Glutamatergic neuron (in vitro differentiated cells): ENCODE measurements around the gene UBE4B. TPM values are rescaled to one million over a fixed set of nuclear protein-coding genes. Genes with fewer than 3 reads are reported as not detected.

Experiments
- DNase-seq: peaks from one replicate; pipeline ENCODE4 v3.0.0; 2022
- H3K27ac Mint-ChIP-seq: one replicate; pipeline ENCODE4 v1.8.0; 2020; ENCODE audit warnings: mild to moderate bottlenecking, mixed read lengths, inconsistent platforms; ENCODE audit not compliant: unreplicated experiment
- H3K27me3 Mint-ChIP-seq: one replicate; pipeline ENCODE4 v1.8.0; 2020; ENCODE audit warnings: mild to moderate bottlenecking, moderate library complexity, mixed read lengths, inconsistent platforms; ENCODE audit not compliant: unreplicated experiment
- H3K36me3 Mint-ChIP-seq: one replicate; pipeline ENCODE4 v1.8.0; 2020; ENCODE audit warnings: mild to moderate bottlenecking, mixed read lengths, inconsistent platforms; ENCODE audit not compliant: unreplicated experiment
- H3K4me1 Mint-ChIP-seq: one replicate; pipeline ENCODE4 v1.8.0; 2020; ENCODE audit warnings: mild to moderate bottlenecking, low read depth, mixed read lengths, inconsistent platforms; ENCODE audit not compliant: unreplicated experiment
- H3K4me3 Mint-ChIP-seq: one replicate; pipeline ENCODE4 v1.8.0; 2020; ENCODE audit warnings: mild to moderate bottlenecking, mixed read lengths, inconsistent platforms; ENCODE audit not compliant: unreplicated experiment
- H3K9me3 Mint-ChIP-seq: one replicate; pipeline ENCODE4 v1.8.0; 2020; ENCODE audit warnings: mild to moderate bottlenecking, moderate library complexity, mixed read lengths, inconsistent platforms; ENCODE audit not compliant: unreplicated experiment
- total RNA-seq: library from RNA; stranded (reverse); fragmentation: NEBNext Ultra II Directional; extraction: Animal tissue kit (Norgen Biotek cat#: 25700); gene quantifications from one replicate; pipeline ENCODE4 v1.2.1, GENCODE V29; 2021; ENCODE audit not compliant: unreplicated experiment
- TF ChIP-seq, protein P1 (sequence below): fragments of 200-600 bp; sonication (generic); IDR thresholded peaks from one replicate; pipeline ENCODE4 v1.5.0; 2021; ENCODE audit not compliant: partially characterized antibody, unreplicated experiment

The UBE4B gene
- total RNA-seq, 1 donor from 2014 or later, result 94.1 TPM

DNA sequence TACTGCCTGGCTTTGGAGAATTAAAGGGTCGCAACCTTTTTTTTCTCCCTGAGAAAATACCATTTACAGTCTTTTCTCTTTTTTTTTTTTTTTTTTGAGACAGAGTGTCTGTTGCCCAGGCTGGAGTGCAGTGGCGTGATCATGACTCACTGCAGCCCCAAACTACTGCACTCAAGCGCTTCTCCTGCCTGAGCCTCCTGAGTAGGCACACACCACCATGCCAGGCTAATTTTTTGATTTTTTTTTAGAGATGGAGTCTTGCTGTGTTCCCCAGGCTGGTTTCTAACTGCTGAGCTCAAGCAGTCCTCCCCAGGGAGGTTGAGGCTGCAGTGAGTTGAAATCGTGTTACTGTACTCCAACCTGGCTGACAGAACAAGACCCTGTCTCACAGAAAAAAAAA, 24.6 kb downstream of the UBE4B start:
- Mint-ChIP-seq H3K27me3 (peaks cover 4% of the 10 kb centered on the region), H3K4me3 (no peak overlapping the region), H3K4me1 (peaks cover 22% of the 10 kb centered on the region), H3K27ac (no peak overlapping the region), H3K36me3 (peaks cover 3% of the 10 kb centered on the region), H3K9me3 (no peaks in the 10 kb centered on the region)
- DNase-seq, result no peak
- TF ChIP-seq, protein P1, sequence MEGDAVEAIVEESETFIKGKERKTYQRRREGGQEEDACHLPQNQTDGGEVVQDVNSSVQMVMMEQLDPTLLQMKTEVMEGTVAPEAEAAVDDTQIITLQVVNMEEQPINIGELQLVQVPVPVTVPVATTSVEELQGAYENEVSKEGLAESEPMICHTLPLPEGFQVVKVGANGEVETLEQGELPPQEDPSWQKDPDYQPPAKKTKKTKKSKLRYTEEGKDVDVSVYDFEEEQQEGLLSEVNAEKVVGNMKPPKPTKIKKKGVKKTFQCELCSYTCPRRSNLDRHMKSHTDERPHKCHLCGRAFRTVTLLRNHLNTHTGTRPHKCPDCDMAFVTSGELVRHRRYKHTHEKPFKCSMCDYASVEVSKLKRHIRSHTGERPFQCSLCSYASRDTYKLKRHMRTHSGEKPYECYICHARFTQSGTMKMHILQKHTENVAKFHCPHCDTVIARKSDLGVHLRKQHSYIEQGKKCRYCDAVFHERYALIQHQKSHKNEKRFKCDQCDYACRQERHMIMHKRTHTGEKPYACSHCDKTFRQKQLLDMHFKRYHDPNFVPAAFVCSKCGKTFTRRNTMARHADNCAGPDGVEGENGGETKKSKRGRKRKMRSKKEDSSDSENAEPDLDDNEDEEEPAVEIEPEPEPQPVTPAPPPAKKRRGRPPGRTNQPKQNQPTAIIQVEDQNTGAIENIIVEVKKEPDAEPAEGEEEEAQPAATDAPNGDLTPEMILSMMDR, result no peak

- Mint-ChIP-seq H3K4me1 (peaks cover 22% of the 10 kb centered on the region), H3K36me3 (no peaks in the 10 kb centered on the region), H3K9me3 (no peaks in the 10 kb centered on the region), H3K4me3 (peak overlapping the region; percentile 50), H3K27ac (no peak overlapping the region), H3K27me3 (peaks cover 4% of the 10 kb centered on the region)
- TF ChIP-seq, protein P1, result no peak
- no peak for DNase-seq
Observed at GRCh38 chr1:10057796-10058195, 25.0 kb downstream of the UBE4B start.

- Mint-ChIP-seq H3K27me3 (peaks cover 3% of the 10 kb centered on the region), H3K36me3 (no peaks in the 10 kb centered on the region), H3K9me3 (no peaks in the 10 kb centered on the region), H3K4me1 (peaks cover 22% of the 10 kb centered on the region), H3K27ac (no peak overlapping the region), H3K4me3 (no peak overlapping the region)
- DNase-seq, result peak; percentile 24
- TF ChIP-seq, protein P1, result no peak
Observed at GRCh38 chr1:10059342-10059718, 26.6 kb downstream of the UBE4B start.

DNA sequence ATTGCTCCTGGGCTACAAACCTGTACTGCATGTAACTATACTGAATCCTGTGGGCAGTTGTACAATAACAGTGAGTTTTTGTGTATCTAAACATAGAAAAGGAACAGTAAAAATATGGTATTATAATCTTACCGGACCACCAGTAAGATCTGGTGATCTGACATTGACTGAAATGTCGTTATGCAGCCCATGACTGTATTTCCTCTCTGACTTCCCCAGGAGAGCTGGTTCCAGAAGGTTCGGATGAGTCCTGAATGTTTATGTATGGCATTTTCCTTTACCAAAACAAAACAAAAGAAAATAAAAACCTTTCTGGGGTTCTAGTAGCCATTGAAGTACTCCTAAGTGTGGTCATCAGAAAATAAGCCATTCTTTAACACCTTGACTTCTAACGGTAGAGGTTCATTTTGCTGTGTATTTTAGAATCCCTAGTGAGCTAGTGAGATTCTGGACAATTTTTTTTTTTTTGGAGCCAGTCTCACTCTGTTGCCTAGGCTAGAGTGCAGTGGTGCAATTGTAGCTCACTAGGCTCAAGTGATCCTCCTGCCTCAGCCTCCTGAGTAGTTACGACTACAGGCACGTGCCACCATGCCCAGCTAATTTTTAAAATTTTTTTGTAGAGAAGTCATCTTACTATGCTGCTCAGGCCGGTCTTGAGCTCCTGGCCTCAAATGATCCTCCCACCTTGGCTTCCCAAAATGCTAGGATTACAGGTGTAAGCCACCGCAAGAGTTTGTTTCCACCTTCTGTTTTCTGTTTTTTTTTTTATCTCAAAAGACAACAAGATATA, 27.7 kb downstream of the UBE4B start:
- Mint-ChIP-seq H3K27me3 (no peaks in the 10 kb centered on the region), H3K27ac (no peak overlapping the region), H3K9me3 (no peaks in the 10 kb centered on the region), H3K36me3 (no peaks in the 10 kb centered on the region), H3K4me3 (no peak overlapping the region), H3K4me1 (peaks cover 25% of the 10 kb centered on the region)
- DNase-seq, result no peak
- TF ChIP-seq, protein P1, result no peak

GRCh38 chr1:10061276-10061675, 28.5 kb downstream of the UBE4B start:
- TF ChIP-seq, protein P1, result no peak
- Mint-ChIP-seq H3K4me3 (no peak overlapping the region), H3K27ac (no peak overlapping the region), H3K27me3 (no peaks in the 10 kb centered on the region), H3K9me3 (no peaks in the 10 kb centered on the region), H3K36me3 (no peaks in the 10 kb centered on the region), H3K4me1 (peaks cover 24% of the 10 kb centered on the region)
- DNase-seq, result no peak
